HL-60 (cell line): Measurements from ENCODE around the gene PITPNM3.

Experiments
- CTCF ChIP-seq: IDR thresholded peaks from one replicate; pipeline ENCODE4 v1.5.1; 2011; ENCODE audit warnings: low read length, control low read depth, inconsistent platforms; ENCODE audit not compliant: insufficient read depth
- GABPA ChIP-seq: IDR thresholded peaks from 2 replicates; pipeline ENCODE4 v1.6.1; 2012; ENCODE audit warnings: low read depth
- REST ChIP-seq: IDR thresholded peaks from 2 replicates; pipeline ENCODE4 v1.6.1; 2012; ENCODE audit warnings: low read depth; ENCODE audit not compliant: insufficient replicate concordance
- SPI1 ChIP-seq: IDR thresholded peaks from 2 replicates; pipeline ENCODE4 v1.6.1; 2012; ENCODE audit warnings: low read depth, mild to moderate bottlenecking, borderline replicate concordance

GRCh38 chr17:6444571-6445335 is 111.6 kb downstream of the PITPNM3 start:
- TF ChIP-seq CTCF (no peak), REST (no peak), GABPA (no peak), SPI1 (no peak)
